K562 (cell line): ENCODE data around the gene COQ8A. TPM values are rescaled to one million over a fixed set of nuclear protein-coding genes. Genes with fewer than 3 reads are reported as not detected.

Experiments used
- ATAC-seq: fragments of 200-7000 bp; cut with Tn5 transposase; 3 replicates; pipeline ENCODE4 v1.9.1; 2020; ENCODE audit warnings: moderate library complexity
- BruUV-seq: library from RNA; stranded (reverse); fragments of 400-500 nt; replicated peaks from 2 replicates; lab custom pipeline; 2021; lab: Mats Ljungman, UMichigan
- CTCF ChIA-PET: fragments of 300-600 bp; formaldehyde crosslinking; extraction: SDS; loops from one replicate; lab custom pipeline; 2021; ENCODE audit warnings: low intra/inter-chr PET ratio; lab: Yijun Ruan, JAX
- POLR2A ChIA-PET: fragments of 300-600, 350-650 bp; sonication (Branson Sonifier 250); formaldehyde crosslinking; extraction: SDS; loops from one replicate; lab custom pipeline; 2021; ENCODE audit warnings: antibody characterized with exemption, inconsistent platforms; lab: Yijun Ruan, JAX
- DNase-seq, 4 experiments: peaks; one replicate each; pipeline versions ENCODE4 v3.0.0 to v3.0.0-alpha.2; 2011 to 2018; ENCODE audit warnings: low spot score in 3 of 4, mixed read lengths in 3 of 4; ENCODE audit errors: extremely low read depth in 1 of 4
- FAIRE-seq: peaks from 2 replicates; lab custom pipeline; 2011; peaks lifted over from hg19 to GRCh38; lab: Jason Lieb, UNC
- H2AFZ ChIP-seq: 2 replicates; pipeline ENCODE4 v1.6.0; 2011; ENCODE audit warnings: low read depth, low read length, control low read depth, inconsistent platforms
- H3K27ac ChIP-seq: fragments of 200-600 bp; 3 replicates; pipeline ENCODE4 v1.8.0; 2011; ENCODE audit warnings: low read depth, mild to moderate bottlenecking, control low read depth, inconsistent platforms, low read length, moderate library complexity, mixed read lengths; ENCODE audit errors: extremely low read depth
- H3K27me3 ChIP-seq, 2 experiments: fragments of 300-600 bp in 1 of 2; 2 replicates in 1 of 2; 3 replicates in 1 of 2; pipeline versions ENCODE4 v1.6.0 to v1.8.0; 2011; ENCODE audit warnings: inconsistent platforms in 2 of 2, low read length in 2 of 2, mild to moderate bottlenecking in 1 of 2, mixed read lengths in 1 of 2, moderate library complexity in 1 of 2; ENCODE audit not compliant: control insufficient read depth in 2 of 2, insufficient read depth in 2 of 2
- H3K36me3 ChIP-seq: fragments of 300-600 bp; 3 replicates; pipeline ENCODE4 v1.8.0; 2011; ENCODE audit warnings: mild to moderate bottlenecking, low read length, inconsistent platforms; ENCODE audit not compliant: control insufficient read depth, insufficient read depth
- H3K4me1 ChIP-seq, 2 experiments: fragments of 200-600 bp in 1 of 2; replicated peaks in 1 of 2; 2 replicates in 1 of 2; 3 replicates in 1 of 2; pipeline versions ENCODE4 v1.5.1 to v1.8.0; 2011; ENCODE audit warnings: inconsistent platforms in 2 of 2, low read length in 2 of 2, mild to moderate bottlenecking in 1 of 2, mixed read lengths in 1 of 2, moderate library complexity in 1 of 2; ENCODE audit not compliant: control insufficient read depth in 2 of 2, insufficient read depth in 2 of 2
- H3K4me2 ChIP-seq: 2 replicates; pipeline ENCODE4 v1.6.1; 2011; ENCODE audit warnings: low read length, control low read depth, inconsistent platforms, mixed read lengths; ENCODE audit not compliant: insufficient read depth
- H3K4me3 ChIP-seq: fragments of 200-600 bp; sonication (generic), shearing (Covaris generic); 2 replicates; pipeline ENCODE4 v1.5.1; 2016; ENCODE audit warnings: control low read depth, inconsistent platforms
- H3K79me2 ChIP-seq: fragments of 200-600 bp; 3 replicates; pipeline ENCODE4 v1.8.0; 2011; ENCODE audit warnings: low read length, inconsistent platforms; ENCODE audit not compliant: control insufficient read depth, insufficient read depth
- H3K9ac ChIP-seq, 2 experiments: 2 replicates each; pipeline versions ENCODE4 v1.6.0 to v1.6.1; 2011; ENCODE audit warnings: low read depth in 2 of 2, low read length in 2 of 2, control low read depth in 1 of 2, inconsistent platforms in 1 of 2, mild to moderate bottlenecking in 1 of 2, mixed read lengths in 1 of 2; ENCODE audit not compliant: insufficient read depth in 1 of 2
- H3K9me1 ChIP-seq: one replicate; pipeline ENCODE4 v1.6.0; 2011; ENCODE audit warnings: inconsistent platforms, mild to moderate bottlenecking, low read length, moderate library complexity; ENCODE audit not compliant: control insufficient read depth, insufficient read depth
- H3K9me3 ChIP-seq: replicated peaks from 2 replicates; pipeline ENCODE4 v1.5.1; 2011; ENCODE audit warnings: low read depth, low read length, inconsistent platforms; ENCODE audit not compliant: control insufficient read depth, insufficient read depth
- H4K20me1 ChIP-seq: replicated peaks from 2 replicates; pipeline ENCODE4 v1.6.1; 2011; ENCODE audit warnings: low read length, inconsistent platforms, mixed read lengths; ENCODE audit not compliant: control insufficient read depth, insufficient read depth
- PHF21A ChIP-seq: fragments of 450-650 bp; IDR thresholded peaks from 2 replicates; pipeline ENCODE4 v1.6.1; 2017; ENCODE audit warnings: low read depth, borderline replicate concordance
- ZBTB11 ChIP-seq, 3 experiments: fragments of 200-800 bp in 1 of 3; fragments of 250-450 bp in 1 of 3; fragments of 450-650 bp in 1 of 3; sonication (Bioruptor Pico) in 1 of 3; sonication (Bioruptor generic) in 1 of 3; formaldehyde crosslinking in 1 of 3; IDR thresholded peaks; 2 replicates each; pipeline versions ENCODE4 v1.6.1 to v1.8.0; 2016 to 2022; ENCODE audit warnings: mild to moderate bottlenecking in 2 of 3, missing genetic modification characterization in 2 of 3, missing compliant biosample characterization in 1 of 3, moderate library complexity in 1 of 3
- WGBS: fragments of 100-300 bp; shearing (Covaris generic); methylation state at CpG from one replicate; pipeline ENCODE4 v1.1.6; 2016; ENCODE audit warnings: low coverage, mixed read lengths; ENCODE audit not compliant: insufficient coverage; ENCODE audit errors: missing lambda C conversion rate; 5-methylcytosine and 5-hydroxymethylcytosine counted together
- in situ Hi-C: fragments of 300-500 bp; cut with MboI; formaldehyde crosslinking; loops from 4 replicates; pipeline ENCODE4 v1.15.0; 2018; ENCODE audit warnings: inconsistent platforms, mixed read lengths
- intact Hi-C: fragments of 100-400 bp; cut with micrococcal nuclease; formaldehyde crosslinking; loops from 2 replicates; pipeline ENCODE4 v1.14.2; 2022
- polyA plus RNA-seq, 8 experiments: library from polyadenylated mRNA; depleted of rRNA in 4 of 8; stranded (reverse) in 5 of 8; unstranded in 3 of 8; fragments of >200 nt; fragmentation: Nextera tagmentation in 2 of 8; fragmentation: Illumina TruSeq in 1 of 8; extraction: Ambion mirVana in 2 of 8; extraction: Trizol in 1 of 8; gene quantifications; 2 replicates each; pipeline versions ENCODE4 v1.2.1 to v1.2.3, GENCODE V29; 2011 to 2014; ENCODE audit warnings: inconsistent platforms in 1 of 8, missing spikeins in 1 of 8
- total RNA-seq, 7 experiments: library from RNA; depleted of rRNA in 6 of 7; stranded (reverse); fragments of >200 nt in 6 of 7; fragmentation: Illumina TruSeq in 2 of 7; extraction: Trizol in 2 of 7; gene quantifications; 2 replicates each; pipeline versions ENCODE4 v1.2.1 to v1.2.3, GENCODE V29; 2011 to 2021; ENCODE audit warnings: low replicate concordance in 1 of 7

The COQ8A gene
- total and polyA plus RNA-seq, 9 of the 15 experiments (the other 6 are each of a cell fraction or from before 2014, with no cell fraction given) = 2.6 to 54.3 (median 32.4) TPM

GRCh38 chr1:226980122-226980560, 40.0 kb downstream of the COQ8A start:
- Histone ChIP-seq H3K27me3 (no peaks in the 10 kb centered on the region), H3K4me1 (peaks cover 0 to 42% of the 10 kb centered on the region in 2 experiments; a peak in 2 of 5 replicates), H3K9ac (peak overlapping the region in 1 of 2 experiments; percentile 24; a peak in 1 of 4 replicates), H3K9me3 (no peaks in the 10 kb centered on the region), H4K20me1 (no peaks in the 10 kb centered on the region), H3K4me3 (no peak overlapping the region), H2AFZ (no peak overlapping the region), H3K79me2 (no peaks in the 10 kb centered on the region), H3K4me2 (no peak overlapping the region), H3K27ac (no peak overlapping the region), H3K36me3 (peaks cover 11% of the 10 kb centered on the region; the same call in 1 of the 3 replicates), H3K9me1 (peaks cover 4% of the 10 kb centered on the region)
- DNase-seq = no peak
- no peak for ATAC-seq
- ChIA-PET POLR2A (interaction anchor here (0.6 to 2.3 kb wide), 4 partner anchors 10 to 279 kb away, joined by 6 to 8 read pairs (median 6); no protein-coding TSS in a partner anchor), CTCF (no interaction called here)
- no TSS peak for BruUV-seq
- no peak for TF ChIP-seq ZBTB11 (CRISPR knock-in tag; IDR thresholded peaks at IDR 0.05)
- TF ChIP-seq PHF21A = no peak
- in situ Hi-C loops (no loop called here), intact Hi-C loops (no loop called here)
- no peak for FAIRE-seq
- 96% methylated on average over 4 of the region's 4 CpGs for WGBS
